Ascending aorta (tissue), 2 donors: ENCODE data around the gene LIX1L. TPM values are rescaled to one million over a fixed set of nuclear protein-coding genes. Genes with fewer than 3 reads are reported as not detected.

ENCODE experiments used
- DNase-seq, 2 donors: peaks; one replicate each; pipeline ENCODE4 v3.0.0-alpha.2; 2019; ENCODE audit warnings: low spot score in 2 of 2
- H3K27ac ChIP-seq, 2 donors: fragments of 200-600 bp; sonication (generic); one replicate each; pipeline ENCODE4 v1.5.1; 2016 to 2017; ENCODE audit warnings: mild to moderate bottlenecking in 1 of 2
- H3K27me3 ChIP-seq: fragments of 200-600 bp; sonication (generic); one replicate; pipeline ENCODE4 v1.5.1; 2017
- H3K36me3 ChIP-seq, 2 donors: fragments of 200-600 bp; sonication (generic); one replicate each; pipeline ENCODE4 v1.5.1; 2016
- H3K4me1 ChIP-seq, 2 donors: fragments of 200-600 bp; sonication (generic); one replicate each; pipeline ENCODE4 v1.5.1; 2016 to 2017; ENCODE audit warnings: mild to moderate bottlenecking in 1 of 2
- H3K4me3 ChIP-seq, 2 donors: fragments of 200-600 bp; sonication (generic); one replicate each; pipeline ENCODE4 v1.5.1; 2016 to 2017; ENCODE audit warnings: mild to moderate bottlenecking in 1 of 2
- H3K9me3 ChIP-seq, 2 donors: fragments of 200-600 bp; sonication (generic); one replicate each; pipeline ENCODE4 v1.5.1; 2016
- CTCF ChIP-seq, 3 experiments: fragments of 200-600 bp in 2 of 3; fragments of 450-650 bp in 1 of 3; sonication (generic) in 2 of 3; IDR thresholded peaks; one replicate each; pipeline ENCODE4 v1.5.1; 2016 to 2019; ENCODE audit warnings: antibody characterized with exemption in 3 of 3, mild to moderate bottlenecking in 1 of 3, moderate library complexity in 1 of 3
- intact Hi-C: fragments of 100-400 bp; cut with DNase I; formaldehyde crosslinking; loops from one replicate; pipeline ENCODE4 v1.15.1; 2023
- total RNA-seq: library from RNA; depleted of rRNA; stranded (reverse); fragments of >200 nt; gene quantifications from one replicate; pipeline ENCODE4 v1.1.0, GENCODE V29; 2016

The LIX1L gene
- total RNA-seq, 1 donor from 2014 or later, result 44.0 TPM

- Histone ChIP-seq H3K4me3 (peak overlapping the region in 1 of 2 donors; percentile 70), H3K4me1 (peaks cover 12 to 31% of the 10 kb centered on the region in 2 donors), H3K27me3 (no peaks in the 10 kb centered on the region), H3K36me3 (peaks cover 0 to 7% of the 10 kb centered on the region in 2 donors), H3K9me3 (no peaks in the 10 kb centered on the region), H3K27ac (peak overlapping the region; percentile 48 to 63)
- intact Hi-C loops, result no loop called here
- no peak for TF ChIP-seq CTCF (IDR thresholded peaks at IDR 0.05)
- DNase-seq, result no peak
Observed at GRCh38 chr1:145886816-145887215, 71.0 kb downstream of the LIX1L start.

- no peaks in the 10 kb centered on the region for H3K27me3 ChIP-seq
- intact Hi-C loops, result no loop called here
- peak overlapping the region; percentile 48 to 63 for H3K27ac ChIP-seq
- peaks cover 10 to 27% of the 10 kb centered on the region in 2 donors for H3K4me1 ChIP-seq
- H3K9me3 ChIP-seq, result no peaks in the 10 kb centered on the region
- H3K36me3 ChIP-seq, result peaks cover 0 to 7% of the 10 kb centered on the region in 2 donors
- no peak for DNase-seq
- peak overlapping the region; percentile 69 to 70 for H3K4me3 ChIP-seq
- TF ChIP-seq CTCF (IDR thresholded peaks at IDR 0.05), result no peak
Observed at GRCh38 chr1:145886390-145886789, 71.4 kb downstream of the LIX1L start.

GRCh38 chr1:145885738-145886287 lies 72.0 kb downstream of the LIX1L start, which contains the start of gene ANKRD35:
Gene ANKRD35, minus strand, starts transcription at chr1:145885866. Its CDS starts 108 bp downstream, at chr1:145885758.
- Histone ChIP-seq H3K27ac (peak within 1 kb of the TSS; percentile 48 to 63), H3K4me3 (peak within 1 kb of the TSS; percentile 69 to 70), H3K9me3 (no peaks in the 10 kb centered on the region), H3K36me3 (peaks cover 0 to 7% of the 10 kb centered on the region in 2 donors), H3K27me3 (no peaks in the 10 kb centered on the region), H3K4me1 (peaks cover 5 to 21% of the 10 kb centered on the region in 2 donors)
- DNase-seq, result peak; percentile 62 to 88
- intact Hi-C loops, result no loop called here
- TF ChIP-seq CTCF (IDR thresholded peaks at IDR 0.05), result no peak

GRCh38 chr1:145884675-145885074 lies 73.1 kb downstream of the LIX1L start:
- no peak for DNase-seq
- Histone ChIP-seq H3K36me3 (peaks cover 0 to 3% of the 10 kb centered on the region in 2 donors), H3K9me3 (no peaks in the 10 kb centered on the region), H3K4me3 (no peak overlapping the region), H3K4me1 (peaks cover 5 to 10% of the 10 kb centered on the region in 2 donors), H3K27me3 (no peaks in the 10 kb centered on the region), H3K27ac (no peak overlapping the region)
- no peak for TF ChIP-seq CTCF (IDR thresholded peaks at IDR 0.05)
- intact Hi-C loops, result no loop called here

Other genes with a start within 250 kb of the LIX1L start
- gene CD160, start 238.5 kb downstream of the LIX1L start, total RNA-seq, result not detected
- gene RNF115, start 133.9 kb downstream of the LIX1L start, total RNA-seq, result 16.5 TPM
- 18.9 TPM for gene POLR3C, start 133.8 kb downstream of the LIX1L start, total RNA-seq
- not detected for gene NUDT17, start 112.4 kb downstream of the LIX1L start, total RNA-seq
- gene PIAS3, start 98.9 kb downstream of the LIX1L start, total RNA-seq, result 44.4 TPM
- gene ANKRD35, start 72.2 kb downstream of the LIX1L start, total RNA-seq, result 19.9 TPM
- 83.1 TPM for gene ITGA10, start 48.0 kb downstream of the LIX1L start, total RNA-seq
- 11.2 TPM for gene PEX11B, start 39.3 kb downstream of the LIX1L start, total RNA-seq
- 48.9 TPM for gene RBM8A, start 30.5 kb downstream of the LIX1L start, total RNA-seq
- 13.6 TPM for gene ANKRD34A, start 6.6 kb upstream of the LIX1L start, total RNA-seq
- 22.9 TPM for gene POLR3GL, start 6.7 kb upstream of the LIX1L start, total RNA-seq
- 877 TPM for gene TXNIP, start 38.6 kb upstream of the LIX1L start, total RNA-seq
- not detected for gene HJV, start 63.7 kb upstream of the LIX1L start, total RNA-seq
- gene NBPF10, start 186.8 kb upstream of the LIX1L start, total RNA-seq, result 1.2 TPM